ENCODE results near the gene JAG2.

JAG2 gene
- long read RNA-seq, partial matches to known transcripts = 28 of 43 reads
- long read RNA-seq, other reads (novel, unspliced or antisense) = 15 of 43 reads

DNA sequence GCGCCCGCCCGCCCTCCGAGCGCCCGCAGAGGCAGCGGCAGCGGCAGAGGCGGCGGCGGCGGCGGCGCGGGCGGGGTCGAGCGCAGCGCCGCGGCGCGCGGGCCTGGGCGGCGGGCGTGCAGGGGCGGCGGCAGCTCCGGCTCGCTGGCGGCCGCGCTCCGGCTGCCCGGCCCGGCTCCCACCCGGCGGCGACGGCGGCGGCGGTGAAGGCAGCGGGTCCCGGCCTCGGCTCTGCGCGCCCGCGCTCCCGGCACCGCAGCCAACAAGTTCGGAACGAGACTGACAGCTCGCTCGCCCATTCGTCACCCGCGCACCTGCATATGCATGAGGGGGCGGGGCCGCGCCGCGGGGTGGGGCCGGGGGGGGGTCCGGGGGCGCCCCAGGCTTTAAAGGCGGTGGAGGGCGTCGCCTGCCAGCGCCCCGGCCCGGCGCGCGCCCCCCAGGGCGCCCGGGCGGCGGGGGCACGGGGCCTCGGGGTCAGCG is at the start of gene JAG2:
Gene JAG2 (minus strand): TSS at position 281 of the 483 bp plus-strand sequence. CDS start 356 bp downstream, outside the sequence.
- H3K27ac ChIP-seq (replicated peaks) = no peak within 1 kb of the TSS
- no peak for TF ChIP-seq SPI1 (IDR thresholded peaks at IDR 0.05; ENCODE audit: borderline replicate concordance, low read depth)
- TF ChIP-seq, protein P1, sequence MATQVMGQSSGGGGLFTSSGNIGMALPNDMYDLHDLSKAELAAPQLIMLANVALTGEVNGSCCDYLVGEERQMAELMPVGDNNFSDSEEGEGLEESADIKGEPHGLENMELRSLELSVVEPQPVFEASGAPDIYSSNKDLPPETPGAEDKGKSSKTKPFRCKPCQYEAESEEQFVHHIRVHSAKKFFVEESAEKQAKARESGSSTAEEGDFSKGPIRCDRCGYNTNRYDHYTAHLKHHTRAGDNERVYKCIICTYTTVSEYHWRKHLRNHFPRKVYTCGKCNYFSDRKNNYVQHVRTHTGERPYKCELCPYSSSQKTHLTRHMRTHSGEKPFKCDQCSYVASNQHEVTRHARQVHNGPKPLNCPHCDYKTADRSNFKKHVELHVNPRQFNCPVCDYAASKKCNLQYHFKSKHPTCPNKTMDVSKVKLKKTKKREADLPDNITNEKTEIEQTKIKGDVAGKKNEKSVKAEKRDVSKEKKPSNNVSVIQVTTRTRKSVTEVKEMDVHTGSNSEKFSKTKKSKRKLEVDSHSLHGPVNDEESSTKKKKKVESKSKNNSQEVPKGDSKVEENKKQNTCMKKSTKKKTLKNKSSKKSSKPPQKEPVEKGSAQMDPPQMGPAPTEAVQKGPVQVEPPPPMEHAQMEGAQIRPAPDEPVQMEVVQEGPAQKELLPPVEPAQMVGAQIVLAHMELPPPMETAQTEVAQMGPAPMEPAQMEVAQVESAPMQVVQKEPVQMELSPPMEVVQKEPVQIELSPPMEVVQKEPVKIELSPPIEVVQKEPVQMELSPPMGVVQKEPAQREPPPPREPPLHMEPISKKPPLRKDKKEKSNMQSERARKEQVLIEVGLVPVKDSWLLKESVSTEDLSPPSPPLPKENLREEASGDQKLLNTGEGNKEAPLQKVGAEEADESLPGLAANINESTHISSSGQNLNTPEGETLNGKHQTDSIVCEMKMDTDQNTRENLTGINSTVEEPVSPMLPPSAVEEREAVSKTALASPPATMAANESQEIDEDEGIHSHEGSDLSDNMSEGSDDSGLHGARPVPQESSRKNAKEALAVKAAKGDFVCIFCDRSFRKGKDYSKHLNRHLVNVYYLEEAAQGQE (IDR thresholded peaks at IDR 0.05; ENCODE audit: insufficient replicate concordance, low read depth) = no peak
- no peak for TF ChIP-seq POLR2AphosphoS5 (IDR thresholded peaks at IDR 0.05; ENCODE audit: low read depth)
- TF ChIP-seq GABPA (IDR thresholded peaks at IDR 0.05; ENCODE audit: low read depth) = no peak
- TF ChIP-seq, protein P2, sequence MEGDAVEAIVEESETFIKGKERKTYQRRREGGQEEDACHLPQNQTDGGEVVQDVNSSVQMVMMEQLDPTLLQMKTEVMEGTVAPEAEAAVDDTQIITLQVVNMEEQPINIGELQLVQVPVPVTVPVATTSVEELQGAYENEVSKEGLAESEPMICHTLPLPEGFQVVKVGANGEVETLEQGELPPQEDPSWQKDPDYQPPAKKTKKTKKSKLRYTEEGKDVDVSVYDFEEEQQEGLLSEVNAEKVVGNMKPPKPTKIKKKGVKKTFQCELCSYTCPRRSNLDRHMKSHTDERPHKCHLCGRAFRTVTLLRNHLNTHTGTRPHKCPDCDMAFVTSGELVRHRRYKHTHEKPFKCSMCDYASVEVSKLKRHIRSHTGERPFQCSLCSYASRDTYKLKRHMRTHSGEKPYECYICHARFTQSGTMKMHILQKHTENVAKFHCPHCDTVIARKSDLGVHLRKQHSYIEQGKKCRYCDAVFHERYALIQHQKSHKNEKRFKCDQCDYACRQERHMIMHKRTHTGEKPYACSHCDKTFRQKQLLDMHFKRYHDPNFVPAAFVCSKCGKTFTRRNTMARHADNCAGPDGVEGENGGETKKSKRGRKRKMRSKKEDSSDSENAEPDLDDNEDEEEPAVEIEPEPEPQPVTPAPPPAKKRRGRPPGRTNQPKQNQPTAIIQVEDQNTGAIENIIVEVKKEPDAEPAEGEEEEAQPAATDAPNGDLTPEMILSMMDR (IDR thresholded peaks at IDR 0.05; ENCODE audit: insufficient read depth, low read length) = no peak
- H3K27me3 ChIP-seq (ENCODE audit: insufficient read depth, poor library complexity, severe bottlenecking) = peaks cover 28% of the 10 kb centered on the region
- peak within 1 kb of the TSS; percentile 25 for H3K4me3 ChIP-seq (replicated peaks; ENCODE audit: insufficient read depth, low read length)
- DNase-seq (ENCODE audit: low read depth in 1 of 2, low spot score in 1 of 2) = no peak

DNA sequence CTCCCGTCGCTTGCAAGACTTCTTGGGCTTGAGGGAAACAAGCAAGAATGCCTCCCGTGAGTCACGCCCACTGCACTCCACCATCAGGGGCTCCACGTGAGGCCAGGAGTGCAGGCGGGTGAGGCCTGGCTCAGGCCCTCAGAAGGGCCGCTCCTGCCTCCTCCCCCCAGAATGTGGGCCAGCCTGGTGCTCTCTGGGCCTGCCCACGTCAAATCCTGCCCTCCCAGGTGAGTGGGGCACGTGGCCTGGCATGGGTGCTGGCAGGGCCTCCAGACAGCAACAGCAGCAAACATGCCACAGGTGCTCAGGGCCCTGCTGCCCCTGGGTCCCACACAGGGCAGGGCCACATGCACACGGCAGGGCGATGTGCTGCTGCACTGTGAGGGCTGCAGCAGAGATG is 49.2 kb upstream of the JAG2 start:
- no peak for DNase-seq (ENCODE audit: low read depth in 1 of 2, low spot score in 1 of 2)
- no peaks in the 10 kb centered on the region for H3K27me3 ChIP-seq (ENCODE audit: insufficient read depth, poor library complexity, severe bottlenecking)
- no peak overlapping the region for H3K4me3 ChIP-seq (replicated peaks; ENCODE audit: insufficient read depth, low read length)
- no peak overlapping the region for H3K27ac ChIP-seq (replicated peaks)
- TF ChIP-seq SPI1 (IDR thresholded peaks at IDR 0.05; ENCODE audit: borderline replicate concordance, low read depth) (no peak), GABPA (IDR thresholded peaks at IDR 0.05; ENCODE audit: low read depth) (no peak), POLR2AphosphoS5 (IDR thresholded peaks at IDR 0.05; ENCODE audit: low read depth) (no peak)
- TF ChIP-seq, protein P1 (IDR thresholded peaks at IDR 0.05; ENCODE audit: insufficient replicate concordance, low read depth) = no peak
- TF ChIP-seq, protein P2 (IDR thresholded peaks at IDR 0.05; ENCODE audit: insufficient read depth, low read length) = no peak

DNA sequence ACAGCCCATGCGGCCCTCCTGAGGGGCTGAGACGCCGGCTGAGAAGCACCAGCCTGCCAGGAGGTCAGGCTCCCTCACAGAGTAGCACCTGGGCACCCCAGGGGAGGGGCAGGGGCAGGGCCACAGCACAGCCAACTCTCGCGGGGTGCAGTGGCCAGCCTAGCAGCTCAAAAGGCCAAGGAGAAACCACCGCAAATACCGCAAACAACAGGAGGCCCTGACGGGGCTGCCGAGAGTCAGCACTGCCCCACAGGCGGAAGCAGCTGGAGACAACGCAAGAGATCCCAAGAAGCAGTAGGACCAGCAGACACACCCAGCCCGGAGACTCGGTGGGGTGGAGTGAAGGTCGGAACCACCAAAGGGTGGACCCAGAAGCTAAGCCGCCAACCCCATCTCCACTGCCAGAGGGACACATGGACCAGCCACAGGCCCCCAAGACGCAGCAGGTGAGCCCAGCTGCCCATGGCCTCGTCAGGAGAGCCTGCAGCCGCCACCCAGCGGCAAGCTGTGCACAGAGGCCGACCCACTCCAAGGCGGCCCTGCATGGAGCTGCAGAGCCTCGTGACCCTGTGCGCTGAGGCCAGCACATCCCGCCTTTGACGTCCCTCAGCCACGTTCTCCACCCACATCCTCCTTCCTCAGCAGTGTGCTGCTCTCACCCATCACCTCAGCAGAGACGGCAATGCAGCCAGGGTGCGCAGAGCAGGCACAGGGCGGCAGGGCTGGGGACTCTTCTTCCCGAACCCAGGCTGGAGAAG is 48.1 kb upstream of the JAG2 start:
- no peak overlapping the region for H3K27ac ChIP-seq (replicated peaks)
- H3K27me3 ChIP-seq (ENCODE audit: insufficient read depth, poor library complexity, severe bottlenecking) = no peaks in the 10 kb centered on the region
- no peak for DNase-seq (ENCODE audit: low read depth in 1 of 2, low spot score in 1 of 2)
- no peak overlapping the region for H3K4me3 ChIP-seq (replicated peaks; ENCODE audit: insufficient read depth, low read length)
- TF ChIP-seq GABPA (IDR thresholded peaks at IDR 0.05; ENCODE audit: low read depth) = no peak
- TF ChIP-seq, protein P2 (IDR thresholded peaks at IDR 0.05; ENCODE audit: insufficient read depth, low read length) = no peak
- TF ChIP-seq, protein P1 (IDR thresholded peaks at IDR 0.05; ENCODE audit: insufficient replicate concordance, low read depth) = no peak
- no peak for TF ChIP-seq POLR2AphosphoS5 (IDR thresholded peaks at IDR 0.05; ENCODE audit: low read depth)
- no peak for TF ChIP-seq SPI1 (IDR thresholded peaks at IDR 0.05; ENCODE audit: borderline replicate concordance, low read depth)

Data from HL-60 (cell line).